ENCODE measurements around the gene MPZ. TPM values are rescaled to one million over a fixed set of nuclear protein-coding genes. Genes with fewer than 3 reads are reported as not detected.

MPZ gene
- total RNA-seq, 4 donors from 2014 or later, result 0.75 to 1.4 (median 1.1) TPM

DNA sequence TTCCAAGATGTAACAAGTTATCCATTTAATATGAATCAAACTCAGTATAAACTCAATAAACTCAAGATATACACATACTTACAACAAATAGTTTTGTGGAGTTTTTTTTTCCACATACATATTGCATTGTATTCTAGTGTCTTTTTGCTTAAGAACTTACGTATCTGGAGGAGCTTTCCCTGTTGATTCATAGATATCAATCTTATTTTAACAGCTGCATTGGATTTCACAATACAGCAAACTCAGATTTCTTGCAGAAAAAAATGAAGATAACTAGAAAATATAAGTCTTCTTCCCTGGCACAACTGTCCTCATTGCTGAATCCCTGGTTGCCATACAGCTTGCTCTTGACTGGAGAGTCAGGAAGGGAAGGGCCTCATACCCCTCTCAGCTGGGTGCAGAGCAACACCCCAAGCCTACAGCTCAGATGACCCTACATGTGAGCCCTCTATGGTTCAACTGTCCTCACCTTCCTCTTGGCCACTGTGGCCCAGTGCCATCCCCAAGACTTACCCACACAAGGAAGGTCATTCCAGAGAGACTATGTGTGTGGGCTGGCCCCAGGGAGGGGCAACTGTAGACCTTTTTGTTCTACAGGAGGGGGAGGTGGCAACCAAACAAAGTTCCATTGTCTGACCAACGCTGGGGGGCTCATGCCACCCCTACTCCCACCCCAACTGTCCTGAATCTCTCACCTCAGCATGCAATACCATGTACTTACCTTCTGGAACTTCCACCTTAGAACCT is 1.7 kb downstream of the MPZ start:
- TF ChIP-seq POLR2A (IDR thresholded peaks at IDR 0.05) (no peak), CTCF (IDR thresholded peaks at IDR 0.05) (no peak)
- intact Hi-C loops (cut with DNase I), result no loop called here
- Histone ChIP-seq H3K36me3 (no peaks in the 10 kb centered on the region), H3K4me1 (peaks cover 11 to 34% (median 18%) of the 10 kb centered on the region in 3 donors), H3K9me3 (no peaks in the 10 kb centered on the region), H3K4me3 (no peak overlapping the region), H3K27ac (no peak overlapping the region), H3K27me3 (peaks cover 0 to 5% (median 0%) of the 10 kb centered on the region in 4 donors)
- WGBS, 2 donors, result 46 to 52% methylated on average over 2 of the region's 2 CpGs
- no peak for DNase-seq

- intact Hi-C loops (cut with DNase I), result no loop called here
- no peak overlapping the region for H3K4me3 ChIP-seq
- 79 to 100% methylated on average over 1 to 7 of the region's 7 CpGs for WGBS, 2 donors
- H3K36me3 ChIP-seq, result no peaks in the 10 kb centered on the region
- peak overlapping the region in 2 of 4 donors; percentile 42 to 63 for H3K27ac ChIP-seq
- H3K4me1 ChIP-seq, result peaks cover 11 to 34% (median 18%) of the 10 kb centered on the region in 3 donors
- DNase-seq, result no peak
- H3K27me3 ChIP-seq, result peaks cover 0 to 5% (median 0%) of the 10 kb centered on the region in 4 donors
- TF ChIP-seq CTCF (IDR thresholded peaks at IDR 0.05), result no peak
- no peak for TF ChIP-seq POLR2A (IDR thresholded peaks at IDR 0.05)
- no peaks in the 10 kb centered on the region for H3K9me3 ChIP-seq
Observed at GRCh38 chr1:161307230-161307768, 2.5 kb downstream of the MPZ start.

DNA sequence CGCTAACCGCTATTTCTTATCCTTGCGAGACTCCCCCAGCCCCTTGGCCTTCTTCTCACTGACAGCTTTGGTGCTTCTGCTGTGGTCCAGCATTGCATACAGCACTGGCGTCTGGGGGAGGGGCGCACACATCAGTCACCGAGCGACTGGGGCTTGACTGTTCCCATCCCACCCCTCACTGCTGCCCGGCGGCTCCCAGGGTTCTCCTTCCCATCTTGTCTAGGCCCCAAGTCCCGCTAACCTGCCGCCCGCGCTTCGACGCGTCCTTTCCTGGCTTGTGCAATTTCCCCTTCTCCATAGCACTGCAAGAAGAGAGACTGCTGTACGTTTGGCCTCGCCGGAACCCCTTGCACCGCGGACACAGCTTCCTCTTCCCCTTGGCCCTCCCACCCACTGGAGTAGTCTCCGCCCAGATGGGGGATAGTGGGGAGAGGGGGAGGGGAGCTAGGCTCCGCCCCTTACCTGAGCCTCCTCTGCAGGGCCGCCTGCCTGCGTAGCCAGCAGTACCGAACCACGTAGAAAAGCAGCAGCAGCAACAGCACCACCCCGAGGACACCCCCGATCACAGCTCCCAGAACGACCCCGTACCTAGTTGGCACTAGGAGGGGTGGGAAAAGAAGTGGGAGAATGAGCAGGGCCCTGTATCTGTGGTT is 3.8 kb downstream of the MPZ start:
- Histone ChIP-seq H3K27ac (peak overlapping the region; percentile 47 to 78 (median 73)), H3K36me3 (no peaks in the 10 kb centered on the region), H3K4me1 (peaks cover 11 to 34% (median 18%) of the 10 kb centered on the region in 3 donors), H3K9me3 (no peaks in the 10 kb centered on the region), H3K4me3 (peak overlapping the region; percentile 50 to 83 (median 74)), H3K27me3 (peaks cover 0 to 5% (median 0%) of the 10 kb centered on the region in 4 donors)
- intact Hi-C loops (cut with DNase I), result no loop called here
- WGBS, 2 donors, result 2 to 5% methylated on average over 20 to 23 of the region's 31 CpGs
- peak; percentile 72 for DNase-seq
- peak in 2 of 4 donors; percentile 25 to 72 for TF ChIP-seq POLR2A (IDR thresholded peaks at IDR 0.05)
- TF ChIP-seq CTCF (IDR thresholded peaks at IDR 0.05), result peak in 4 of 6 experiments; percentile 33 to 41 (median 37)

GRCh38 chr1:161304927-161305866 is 4.6 kb downstream of the MPZ start:
- H3K4me1 ChIP-seq, result peaks cover 11 to 34% (median 18%) of the 10 kb centered on the region in 3 donors
- intact Hi-C loops (cut with DNase I), result no loop called here
- 4 to 10% methylated on average over 12 to 14 of the region's 17 CpGs for WGBS, 2 donors

More at GRCh38 chr1:161304927-161305866, 4.6 kb downstream of the MPZ start:
- no peak for DNase-seq
- no peaks in the 10 kb centered on the region for H3K36me3 ChIP-seq
- TF ChIP-seq CTCF (IDR thresholded peaks at IDR 0.05), result no peak
- no peak for TF ChIP-seq POLR2A (IDR thresholded peaks at IDR 0.05)
- no peaks in the 10 kb centered on the region for H3K9me3 ChIP-seq
- peak overlapping the region; percentile 47 to 78 (median 73) for H3K27ac ChIP-seq
- peaks cover 0 to 5% (median 0%) of the 10 kb centered on the region in 4 donors for H3K27me3 ChIP-seq
- peak overlapping the region; percentile 50 to 83 (median 74) for H3K4me3 ChIP-seq

Measured in esophagus squamous epithelium (tissue), 5 donors.